GM04504 (cell line): ENCODE data around the gene DISP2.

ENCODE experiments used
- DNase-seq: peaks from one replicate; pipeline ENCODE4 v3.0.0-alpha.2; 2012; ENCODE audit warnings: low read depth

Gene DISP2

GRCh38 chr15:40427188-40427587 lies 69.2 kb downstream of the DISP2 start:
- no peak for DNase-seq

- DNase-seq: no peak
Observed at GRCh38 chr15:40428185-40428584, 70.2 kb downstream of the DISP2 start.
